Measurements from ENCODE around the gene VSTM2L. TPM values are rescaled to one million over a fixed set of nuclear protein-coding genes. Genes with fewer than 3 reads are reported as not detected.
A peak's percentile ranks its signal among the peaks of the same experiment; 100 is the strongest.

VSTM2L gene
- total and polyA plus RNA-seq, 2 of the 13 experiments (the other 11 are each of a cell fraction or from before 2014, with no cell fraction given): not detected

DNA sequence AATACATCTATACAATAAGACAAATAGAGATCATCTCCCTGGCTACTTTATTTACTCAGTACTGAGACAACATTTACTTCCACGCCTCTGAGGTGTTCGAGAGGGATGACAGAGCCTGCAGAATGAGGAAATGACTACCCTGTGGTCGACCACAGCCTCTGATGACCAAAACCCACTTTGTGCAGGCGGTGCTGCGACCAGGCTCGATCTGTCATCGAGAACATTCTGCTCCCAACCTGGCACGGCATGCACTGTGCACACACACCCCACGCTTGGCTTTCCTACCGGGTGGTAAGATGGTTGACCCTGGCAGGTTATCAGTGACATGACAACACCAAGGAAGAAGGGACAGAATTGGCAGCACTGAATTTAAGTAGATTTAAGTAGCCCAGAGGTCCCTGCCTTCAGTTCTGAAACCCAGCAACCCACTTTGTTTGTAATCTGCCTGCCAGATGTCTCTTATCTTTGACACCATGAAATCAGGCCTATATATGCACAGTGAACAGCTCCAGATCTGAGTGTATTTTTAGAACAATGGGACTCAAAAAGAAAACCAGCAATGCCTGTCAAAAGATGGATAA is 87.7 kb downstream of the VSTM2L start:
- Histone ChIP-seq H3K9me3 (ENCODE audit: low read length) (no peaks in the 10 kb centered on the region), H3K27me3 (ENCODE audit: control insufficient read depth in 1 of 2, insufficient read depth in 2 of 2, low read length in 2 of 2) (no peaks in the 10 kb centered on the region), H3K79me2 (ENCODE audit: insufficient read depth, low read length) (no peaks in the 10 kb centered on the region), H2AFZ (ENCODE audit: low read length) (no peak overlapping the region), H3K9ac (ENCODE audit: insufficient read depth, low read depth, low read length) (no peak overlapping the region), H3K4me2 (ENCODE audit: low read depth, low read length) (no peak overlapping the region), H3K27ac (ENCODE audit: extremely low read length, insufficient read depth, low read length) (no peak overlapping the region), H3K4me1 (ENCODE audit: insufficient read depth, low read length) (peaks cover 48% of the 10 kb centered on the region), H3K36me3 (replicated peaks in 1 of 2; ENCODE audit: control insufficient read depth in 1 of 2, insufficient read depth in 2 of 2, low read length in 2 of 2) (peaks cover 23 to 58% of the 10 kb centered on the region in 2 experiments), H4K20me1 (ENCODE audit: insufficient read depth, low read length) (0 out of 2 replicates have a peak, but pooled peaks cover 3% of the 10 kb centered on the region), H3K4me3 (replicated peaks in 1 of 3; ENCODE audit: insufficient read depth in 1 of 3, low read depth in 2 of 3, low read length in 3 of 3) (no peak overlapping the region)
- BruUV-seq (replicated peaks): no TSS peak
- ChIA-PET CTCF (ENCODE audit: low intra/inter-chr PET ratio, low total read pairs) (interaction anchor here (1.0 kb wide), 1 partner anchor 339 kb away, joined by 4 read pairs; no protein-coding TSS in a partner anchor), POLR2A (no interaction called here)
- FAIRE-seq: no peak
- in situ Hi-C loops (cut with HindIII; ENCODE audit: extremely low pct_ligation_motif_present, low pct_unique_long_range_greater_than_20kb) (loop anchor here (5.0 kb wide), 3 partner anchors 88 to 423 kb away; partner anchors contain the start of gene VSTM2L), intact Hi-C loops (cut with micrococcal nuclease; ENCODE audit: unreplicated experiment) (no loop called here)
- DNase-seq (ENCODE audit: low spot score): peak; percentile 40
- WGBS (ENCODE audit: low lambda C conversion rate): 68% methylated on average over 10 of the region's 10 CpGs
- ATAC-seq: no peak
- TF ChIP-seq ZNF776 (CRISPR knock-in tag; IDR thresholded peaks at IDR 0.05): no peak
- TF ChIP-seq, protein P1, sequence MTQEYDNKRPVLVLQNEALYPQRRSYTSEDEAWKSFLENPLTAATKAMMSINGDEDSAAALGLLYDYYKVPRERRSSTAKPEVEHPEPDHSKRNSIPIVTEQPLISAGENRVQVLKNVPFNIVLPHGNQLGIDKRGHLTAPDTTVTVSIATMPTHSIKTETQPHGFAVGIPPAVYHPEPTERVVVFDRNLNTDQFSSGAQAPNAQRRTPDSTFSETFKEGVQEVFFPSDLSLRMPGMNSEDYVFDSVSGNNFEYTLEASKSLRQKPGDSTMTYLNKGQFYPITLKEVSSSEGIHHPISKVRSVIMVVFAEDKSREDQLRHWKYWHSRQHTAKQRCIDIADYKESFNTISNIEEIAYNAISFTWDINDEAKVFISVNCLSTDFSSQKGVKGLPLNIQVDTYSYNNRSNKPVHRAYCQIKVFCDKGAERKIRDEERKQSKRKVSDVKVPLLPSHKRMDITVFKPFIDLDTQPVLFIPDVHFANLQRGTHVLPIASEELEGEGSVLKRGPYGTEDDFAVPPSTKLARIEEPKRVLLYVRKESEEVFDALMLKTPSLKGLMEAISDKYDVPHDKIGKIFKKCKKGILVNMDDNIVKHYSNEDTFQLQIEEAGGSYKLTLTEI (CRISPR knock-in tag; conservative IDR thresholded peaks at IDR 0.05): no peak
- no peak for TF ChIP-seq SIN3A (IDR thresholded peaks at IDR 0.05; ENCODE audit: borderline replicate concordance, low read depth, low read length)
- TF ChIP-seq TCF7 (IDR thresholded peaks at IDR 0.05; ENCODE audit: low read depth): no peak
- no peak for TF ChIP-seq ZNF558 (CRISPR knock-in tag; IDR thresholded peaks at IDR 0.05; ENCODE audit: borderline replicate concordance)
- TF ChIP-seq ZNF7 (CRISPR knock-in tag; IDR thresholded peaks at IDR 0.05): no peak
- TF ChIP-seq RELA (CRISPR knock-in tag; IDR thresholded peaks at IDR 0.05): no peak
- TF ChIP-seq SMAD9 (CRISPR knock-in tag; IDR thresholded peaks at IDR 0.05): no peak
- TF ChIP-seq FIP1L1 (IDR thresholded peaks at IDR 0.05; ENCODE audit: borderline replicate concordance, insufficient read depth, low read depth, low read length): no peak
- TF ChIP-seq NAIF1 (CRISPR knock-in tag; IDR thresholded peaks at IDR 0.05; ENCODE audit: borderline replicate concordance): no peak
- TF ChIP-seq PHB2 (IDR thresholded peaks at IDR 0.05; ENCODE audit: partially characterized antibody): no peak
- no peak for TF ChIP-seq ZNF136 (CRISPR knock-in tag; IDR thresholded peaks at IDR 0.05; ENCODE audit: low read depth)
- no peak for TF ChIP-seq SOX13 (IDR thresholded peaks at IDR 0.05)
- TF ChIP-seq SOX13 (CRISPR knock-in tag; conservative IDR thresholded peaks at IDR 0.05 in 1 of 2, IDR thresholded peaks at IDR 0.05 in 1 of 2): 0 out of 4 replicates have a peak, but pooled peaks of 1 of the 2 experiments have one; percentile 24
- TF ChIP-seq ZNF333 (CRISPR knock-in tag; IDR thresholded peaks at IDR 0.05; ENCODE audit: borderline replicate concordance): no peak
- TF ChIP-seq EP300 (IDR thresholded peaks at IDR 0.05; ENCODE audit: low read depth in 2 of 2, low read length in 2 of 2): 0 out of 4 replicates have a peak, but pooled peaks of 1 of the 2 experiments have one; percentile 21
- TF ChIP-seq EP300 (CRISPR knock-in tag; IDR thresholded peaks at IDR 0.05; ENCODE audit: borderline replicate concordance): no peak
- peak; percentile 42; the same call in 1 of the 2 replicates for TF ChIP-seq RERE (CRISPR knock-in tag; IDR thresholded peaks at IDR 0.05; ENCODE audit: low read depth)
- TF ChIP-seq ZNF12 (CRISPR knock-in tag; IDR thresholded peaks at IDR 0.05): no peak

Measured in HepG2 (cell line).